ENCODE data around the gene ARMC10. TPM values are rescaled to one million over a fixed set of nuclear protein-coding genes. Genes with fewer than 3 reads are reported as not detected.
"Not testable (repeated sequence)": the region's sequence is repeated elsewhere in the genome, so short reads cannot be mapped to it uniquely, and the experiment has no call there.

The ARMC10 gene
- total RNA-seq, 1 experiment from 2014 or later = 66.0 TPM

DNA sequence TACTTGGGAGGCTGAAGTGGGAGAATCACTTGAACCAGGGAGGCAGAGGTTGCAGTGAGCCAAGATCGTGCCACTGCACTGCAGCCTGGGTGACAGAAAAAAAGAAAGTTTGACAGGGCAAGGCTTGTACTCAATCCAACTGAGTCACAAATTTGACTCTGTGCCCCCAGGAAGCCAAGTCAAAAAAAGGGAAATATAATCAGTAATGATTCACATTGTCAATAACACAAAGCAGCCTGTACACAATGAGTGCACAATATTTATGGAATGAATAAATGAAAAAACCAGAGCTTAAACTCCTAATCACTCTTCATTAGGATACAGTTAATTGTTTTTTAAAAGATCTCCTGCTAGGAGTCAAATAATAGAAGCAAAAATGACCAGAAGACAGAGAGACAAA lies 67.6 kb downstream of the ARMC10 start:
- no TSS peak for BruUV-seq (replicated peaks)
- no peaks in the 10 kb centered on the region for H4K20me1 ChIP-seq (ENCODE audit: insufficient read depth)
- ChIA-PET CTCF (no interaction called here), POLR2A (ENCODE audit: unreplicated experiment) (no interaction called here)
- H3K27me3 ChIP-seq (ENCODE audit: insufficient read depth, low read depth) = no peaks in the 10 kb centered on the region
- DNase-seq = no peak
- H3K36me3 ChIP-seq (ENCODE audit: low read depth) = no peaks in the 10 kb centered on the region
- peaks cover 6% of the 10 kb centered on the region for H3K79me2 ChIP-seq (ENCODE audit: low read depth)
- intact Hi-C loops (cut with micrococcal nuclease; ENCODE audit: unreplicated experiment) = no loop called here
- 0 out of 2 replicates have a peak overlapping the region, but pooled peaks have one; percentile 5 for H3K27ac ChIP-seq
- H3K4me2 ChIP-seq = no peak overlapping the region
- H3K9me3 ChIP-seq (ENCODE audit: insufficient read depth, low read depth) = no peaks in the 10 kb centered on the region
- no peaks in the 10 kb centered on the region for H3K9me2 ChIP-seq (ENCODE audit: insufficient read depth)
- H3K4me3 ChIP-seq = no peak overlapping the region
- no peak overlapping the region for H2AFZ ChIP-seq
- H3F3A ChIP-seq (ENCODE audit: insufficient read depth, low read depth) = no peaks in the 10 kb centered on the region
- H3K4me1 ChIP-seq (replicated peaks; ENCODE audit: insufficient read depth) = peaks cover 13% of the 10 kb centered on the region
- TF ChIP-seq EZH2 (IDR thresholded peaks at IDR 0.05; ENCODE audit: low read depth) = no peak
- TF ChIP-seq, protein P1, sequence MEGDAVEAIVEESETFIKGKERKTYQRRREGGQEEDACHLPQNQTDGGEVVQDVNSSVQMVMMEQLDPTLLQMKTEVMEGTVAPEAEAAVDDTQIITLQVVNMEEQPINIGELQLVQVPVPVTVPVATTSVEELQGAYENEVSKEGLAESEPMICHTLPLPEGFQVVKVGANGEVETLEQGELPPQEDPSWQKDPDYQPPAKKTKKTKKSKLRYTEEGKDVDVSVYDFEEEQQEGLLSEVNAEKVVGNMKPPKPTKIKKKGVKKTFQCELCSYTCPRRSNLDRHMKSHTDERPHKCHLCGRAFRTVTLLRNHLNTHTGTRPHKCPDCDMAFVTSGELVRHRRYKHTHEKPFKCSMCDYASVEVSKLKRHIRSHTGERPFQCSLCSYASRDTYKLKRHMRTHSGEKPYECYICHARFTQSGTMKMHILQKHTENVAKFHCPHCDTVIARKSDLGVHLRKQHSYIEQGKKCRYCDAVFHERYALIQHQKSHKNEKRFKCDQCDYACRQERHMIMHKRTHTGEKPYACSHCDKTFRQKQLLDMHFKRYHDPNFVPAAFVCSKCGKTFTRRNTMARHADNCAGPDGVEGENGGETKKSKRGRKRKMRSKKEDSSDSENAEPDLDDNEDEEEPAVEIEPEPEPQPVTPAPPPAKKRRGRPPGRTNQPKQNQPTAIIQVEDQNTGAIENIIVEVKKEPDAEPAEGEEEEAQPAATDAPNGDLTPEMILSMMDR (conservative IDR thresholded peaks at IDR 0.05) = no peak

DNA sequence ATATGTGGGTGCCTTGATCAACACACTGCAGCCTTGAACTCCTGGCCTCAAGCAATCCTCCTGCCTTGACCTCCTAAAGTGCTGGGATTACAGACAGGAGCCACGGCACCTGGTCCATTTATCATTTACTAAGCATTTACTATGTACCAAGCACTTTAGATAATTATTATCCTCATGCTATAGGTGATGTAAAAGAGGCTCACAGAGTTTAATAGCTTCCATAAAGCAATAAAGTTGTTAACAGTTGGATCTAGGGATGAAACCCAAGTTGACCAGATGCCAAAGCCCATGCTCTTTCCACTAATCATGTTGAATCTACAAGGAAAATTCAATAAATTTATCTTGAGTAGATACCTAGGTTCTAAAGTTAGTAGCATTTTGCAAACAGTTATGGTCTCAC lies 68.9 kb downstream of the ARMC10 start:
- no peak overlapping the region for H3K27ac ChIP-seq
- H3F3A ChIP-seq (ENCODE audit: insufficient read depth, low read depth) = peaks cover 4% of the 10 kb centered on the region; the same call in 1 of the 2 replicates
- no peak for TF ChIP-seq EZH2 (IDR thresholded peaks at IDR 0.05; ENCODE audit: low read depth)
- TF ChIP-seq, protein P1 (conservative IDR thresholded peaks at IDR 0.05) = no peak
- H3K4me2 ChIP-seq = no peak overlapping the region
- no peaks in the 10 kb centered on the region for H3K36me3 ChIP-seq (ENCODE audit: low read depth)
- ChIA-PET POLR2A (ENCODE audit: unreplicated experiment) (no interaction called here), CTCF (no interaction called here)
- peaks cover 20% of the 10 kb centered on the region for H3K4me1 ChIP-seq (replicated peaks; ENCODE audit: insufficient read depth)
- no TSS peak for BruUV-seq (replicated peaks)
- no peaks in the 10 kb centered on the region for H3K9me3 ChIP-seq (ENCODE audit: insufficient read depth, low read depth)
- peaks cover 15% of the 10 kb centered on the region for H3K79me2 ChIP-seq (ENCODE audit: low read depth)
- intact Hi-C loops (cut with micrococcal nuclease; ENCODE audit: unreplicated experiment) = no loop called here
- no peaks in the 10 kb centered on the region for H3K27me3 ChIP-seq (ENCODE audit: insufficient read depth, low read depth)
- no peaks in the 10 kb centered on the region for H4K20me1 ChIP-seq (ENCODE audit: insufficient read depth)
- H3K9me2 ChIP-seq (ENCODE audit: insufficient read depth) = no peaks in the 10 kb centered on the region
- H2AFZ ChIP-seq = no peak overlapping the region
- no peak overlapping the region for H3K4me3 ChIP-seq
- no peak for DNase-seq

DNA sequence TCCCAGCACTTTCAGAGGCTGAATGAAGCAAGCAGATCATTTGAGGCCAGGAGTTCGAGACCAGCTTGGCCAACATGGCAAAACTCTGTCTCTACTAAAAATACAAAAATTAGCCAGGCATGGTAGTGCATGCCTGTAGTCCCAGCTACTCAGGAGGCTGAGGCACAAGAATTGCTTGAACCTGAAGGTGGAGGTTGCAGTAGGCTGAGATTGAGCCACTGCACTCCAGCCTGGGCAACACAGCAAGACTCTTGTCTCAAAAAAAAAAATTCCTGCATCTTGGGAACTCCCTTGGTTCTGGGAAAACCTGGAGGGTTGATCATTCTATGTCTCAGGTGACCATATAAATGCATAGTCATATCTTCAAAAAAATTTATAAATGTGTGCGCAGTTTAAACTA lies 69.8 kb downstream of the ARMC10 start:
- POLR2A ChIA-PET (ENCODE audit: unreplicated experiment) = not testable (repeated sequence)
- H3K79me2 ChIP-seq (ENCODE audit: low read depth) = peaks cover 15% of the 10 kb centered on the region

More for the DNA sequence above, 69.8 kb downstream of the ARMC10 start:
- H3K36me3 ChIP-seq (ENCODE audit: low read depth); H3F3A ChIP-seq (ENCODE audit: insufficient read depth, low read depth); H3K4me2 ChIP-seq; BruUV-seq (replicated peaks); H2AFZ ChIP-seq; H3K9me3 ChIP-seq (ENCODE audit: insufficient read depth, low read depth); H3K9me2 ChIP-seq (ENCODE audit: insufficient read depth); H3K4me3 ChIP-seq; H3K27ac ChIP-seq; DNase-seq; H4K20me1 ChIP-seq (ENCODE audit: insufficient read depth); CTCF ChIA-PET; H3K27me3 ChIP-seq (ENCODE audit: insufficient read depth, low read depth); intact Hi-C loops (cut with micrococcal nuclease; ENCODE audit: unreplicated experiment): not testable (repeated sequence)
- H3K4me1 ChIP-seq (replicated peaks; ENCODE audit: insufficient read depth) = peaks cover 22% of the 10 kb centered on the region
